ENCODE results near the gene PRODH2.
"Not testable (repeated sequence)": the region's sequence is repeated elsewhere in the genome, so short reads cannot be mapped to it uniquely, and the experiment has no call there.

PRODH2 gene

DNA sequence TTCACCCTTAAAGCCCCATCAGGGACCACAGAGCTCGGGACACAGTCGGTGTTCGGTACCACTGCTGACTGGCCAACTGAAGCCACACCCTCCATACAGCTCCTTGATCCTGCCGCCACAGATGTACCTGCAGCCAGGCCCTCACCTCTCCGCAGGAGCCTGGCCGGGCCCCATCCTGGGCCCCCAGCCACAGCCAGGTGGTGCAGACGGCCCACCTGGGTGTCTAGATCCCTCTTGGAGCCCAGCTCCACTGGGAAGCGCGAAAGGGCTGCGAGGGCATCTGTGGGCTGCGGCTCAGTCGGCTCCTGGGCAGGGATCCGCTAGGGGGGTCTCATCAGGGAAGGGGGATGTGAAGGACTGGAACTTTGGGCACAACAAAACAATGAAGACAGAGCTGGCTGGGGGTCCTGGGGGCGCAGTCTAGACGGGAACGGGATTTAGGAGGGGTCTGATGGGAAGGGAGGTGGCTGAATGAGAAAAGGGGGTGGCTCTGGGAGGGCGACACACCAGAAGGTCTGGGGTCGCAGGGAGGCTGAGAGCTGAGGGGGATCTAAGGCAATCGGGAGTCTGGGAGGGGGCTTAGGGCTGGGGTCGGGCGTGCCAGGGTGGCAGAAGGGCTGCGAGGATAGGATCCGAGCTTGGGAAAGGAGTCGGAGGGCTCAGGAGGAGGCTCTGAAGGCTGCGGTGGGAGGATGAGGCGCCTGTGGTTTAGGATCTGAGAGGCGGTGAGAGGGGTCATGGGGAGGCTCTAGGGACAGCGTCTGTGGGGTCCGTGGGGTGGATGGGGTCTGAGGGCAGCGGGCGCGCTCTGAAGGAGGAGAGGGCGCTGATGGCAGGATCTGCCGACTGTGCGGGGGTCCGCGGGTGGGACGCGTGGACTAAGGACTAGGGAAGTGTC is 15.8 kb downstream of the PRODH2 start:
- DNase-seq (ENCODE audit: low spot score): no peak

DNA sequence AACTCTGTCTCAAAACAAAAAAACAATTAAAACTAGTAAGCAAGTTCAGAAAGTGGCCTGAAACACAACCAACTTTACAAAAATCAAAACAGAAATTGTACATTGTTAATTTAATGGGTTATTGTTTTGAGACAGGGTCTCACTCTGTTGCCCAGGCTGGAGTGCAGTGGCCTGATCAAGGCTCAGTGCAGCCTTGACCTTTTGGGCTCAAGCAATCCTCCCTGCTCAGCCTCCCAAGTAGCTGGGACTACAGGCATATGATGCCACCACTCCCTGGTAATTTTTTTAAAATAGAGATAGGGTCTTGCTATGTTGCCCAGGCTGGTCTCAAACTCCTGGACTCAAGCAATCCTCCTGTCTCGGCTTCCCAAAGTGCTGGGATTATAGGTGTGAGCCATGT is 17.1 kb downstream of the PRODH2 start:
- not testable (repeated sequence) for DNase-seq (ENCODE audit: low spot score)

DNA sequence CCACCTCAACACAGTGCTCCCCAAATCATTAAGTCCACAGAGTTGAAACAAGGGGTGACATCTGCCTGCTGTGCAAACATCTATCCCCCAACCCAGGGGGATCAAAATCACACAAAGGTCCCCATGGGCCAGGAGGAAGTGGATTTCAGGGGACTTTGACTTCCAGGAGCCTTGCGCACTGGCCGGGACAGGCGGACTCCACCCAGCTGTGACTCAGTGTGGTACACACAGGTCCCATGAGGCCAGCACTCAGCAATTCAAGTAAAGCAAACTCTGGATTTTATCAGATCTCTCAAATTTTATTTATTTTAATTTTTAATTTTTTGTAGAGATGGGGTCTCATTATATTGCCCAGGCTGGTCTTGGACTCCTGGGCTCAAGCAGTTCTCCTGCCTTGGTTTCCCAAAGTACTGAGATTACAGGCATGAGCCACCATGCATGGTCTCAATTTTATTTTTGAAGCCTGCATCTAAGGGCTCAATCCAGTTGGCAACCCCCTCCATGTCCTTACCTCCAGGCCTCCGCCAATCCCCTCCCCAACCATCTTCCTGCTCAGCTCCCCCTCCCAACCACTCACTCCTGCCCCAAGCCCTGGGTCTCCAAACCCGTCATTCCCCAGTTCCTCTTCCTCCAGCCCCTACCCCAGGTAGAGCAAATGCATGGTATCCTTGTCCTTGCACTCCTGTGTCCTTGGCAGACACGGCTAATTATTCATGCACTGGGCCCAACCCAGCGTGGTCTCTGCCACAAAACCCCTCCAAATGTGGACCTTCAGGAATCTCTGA is 19.1 kb downstream of the PRODH2 start:
- DNase-seq (ENCODE audit: low spot score): no peak

DNA sequence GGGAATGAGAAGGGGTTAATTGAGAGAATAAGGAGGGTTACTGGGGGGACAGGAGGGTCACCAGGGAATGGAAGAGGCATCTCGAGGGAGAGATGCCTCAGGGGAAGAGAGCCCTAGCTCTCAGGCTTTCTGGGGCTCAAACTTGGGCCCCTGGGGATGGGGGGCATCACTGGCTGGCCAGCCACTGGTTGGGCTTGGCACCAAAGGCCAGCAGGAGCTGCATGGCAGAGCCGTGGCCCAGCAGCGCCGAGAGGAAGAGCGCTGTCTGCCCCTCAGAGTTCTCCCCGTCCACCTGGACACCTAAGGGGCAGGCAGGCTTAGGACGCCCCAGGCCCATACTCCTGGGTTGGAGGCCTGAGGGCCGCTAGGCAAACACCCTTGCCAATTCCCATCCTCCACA is 19.8 kb downstream of the PRODH2 start:
- DNase-seq (ENCODE audit: low spot score): no peak

DNA sequence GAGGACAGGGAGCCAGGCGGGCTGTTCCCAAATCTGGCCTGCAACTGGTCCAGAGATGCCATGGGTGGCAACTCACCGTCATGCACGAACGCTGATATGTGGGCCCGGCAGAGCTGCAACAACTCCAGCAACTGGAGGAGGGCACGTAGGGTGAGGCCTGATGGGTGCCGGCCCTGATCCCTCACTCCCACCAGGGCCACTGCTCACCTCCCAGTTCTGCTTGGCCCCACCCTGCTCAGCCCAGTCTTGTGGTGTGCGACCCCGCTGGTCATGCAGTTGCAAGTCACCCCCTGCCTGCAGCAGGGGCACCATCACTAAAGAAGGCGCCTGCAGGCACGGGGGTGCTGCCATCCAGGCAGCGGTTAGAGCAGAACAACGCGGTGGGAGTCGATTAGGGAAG is 20.3 kb downstream of the PRODH2 start:
- no peak for DNase-seq (ENCODE audit: low spot score)

DNA sequence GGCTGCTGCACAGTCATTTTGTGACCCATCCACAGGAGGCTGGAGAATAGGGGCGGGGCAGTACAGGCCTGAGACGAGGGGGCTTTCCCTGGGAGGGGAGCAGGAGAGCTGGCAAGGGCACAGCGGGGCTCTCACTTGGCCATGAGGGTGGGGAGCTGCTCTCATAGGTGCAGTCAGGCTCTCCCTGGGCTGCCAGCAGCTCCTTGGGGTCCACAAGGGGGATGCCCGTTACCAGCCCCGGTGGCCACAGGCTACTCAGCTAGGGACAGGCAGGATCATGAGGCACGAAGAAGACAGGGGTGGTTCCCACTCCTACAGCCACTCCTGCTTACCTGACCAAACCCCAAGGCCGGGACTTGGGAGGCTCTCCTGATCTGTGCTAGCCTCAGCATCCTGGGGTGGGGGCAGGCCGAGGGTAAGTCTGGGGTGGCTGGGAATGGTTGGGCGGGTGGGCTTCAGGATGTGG is 20.8 kb downstream of the PRODH2 start:
- DNase-seq (ENCODE audit: low spot score): no peak

DNA sequence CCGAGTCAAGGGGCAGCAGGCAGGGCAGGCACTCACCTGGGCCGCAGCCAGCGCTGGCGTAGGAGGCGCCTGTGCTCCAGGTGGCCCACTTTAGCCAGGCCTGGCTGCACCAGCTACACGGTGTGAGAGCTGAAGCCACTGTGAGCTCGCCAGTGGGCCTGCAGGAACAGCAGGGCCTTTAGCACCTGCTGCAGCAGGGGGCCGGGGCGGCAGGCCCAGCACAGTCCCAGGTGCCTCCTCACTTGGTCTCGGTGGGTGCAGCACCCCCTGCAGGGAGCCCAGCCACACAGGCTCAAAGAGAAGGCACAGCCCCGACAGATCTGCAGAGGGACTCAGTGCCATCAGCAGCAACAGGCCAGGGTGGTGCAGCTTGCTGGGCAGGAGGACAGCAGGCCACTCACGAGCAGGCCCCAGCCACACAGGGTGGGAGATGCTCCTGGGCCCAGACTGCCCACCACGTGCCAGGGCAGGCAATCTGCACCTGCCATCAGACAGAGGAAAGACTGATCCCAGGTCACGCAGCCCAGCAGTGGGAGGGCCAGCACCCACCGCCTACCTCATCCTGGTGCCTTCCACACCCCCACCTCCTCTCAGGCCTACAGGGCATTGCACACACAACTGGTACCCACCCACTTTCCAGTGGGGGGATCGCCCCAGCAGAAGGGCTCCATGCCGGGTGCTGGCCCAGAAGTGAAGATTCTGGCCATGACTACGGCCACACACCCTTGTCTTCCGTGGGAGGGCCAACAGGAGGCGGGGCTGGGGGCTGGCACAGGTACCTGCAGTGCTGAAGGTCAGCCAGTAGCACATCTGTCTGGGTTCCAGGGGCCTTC is 21.4 kb downstream of the PRODH2 start:
- DNase-seq (ENCODE audit: low spot score): no peak

DNA sequence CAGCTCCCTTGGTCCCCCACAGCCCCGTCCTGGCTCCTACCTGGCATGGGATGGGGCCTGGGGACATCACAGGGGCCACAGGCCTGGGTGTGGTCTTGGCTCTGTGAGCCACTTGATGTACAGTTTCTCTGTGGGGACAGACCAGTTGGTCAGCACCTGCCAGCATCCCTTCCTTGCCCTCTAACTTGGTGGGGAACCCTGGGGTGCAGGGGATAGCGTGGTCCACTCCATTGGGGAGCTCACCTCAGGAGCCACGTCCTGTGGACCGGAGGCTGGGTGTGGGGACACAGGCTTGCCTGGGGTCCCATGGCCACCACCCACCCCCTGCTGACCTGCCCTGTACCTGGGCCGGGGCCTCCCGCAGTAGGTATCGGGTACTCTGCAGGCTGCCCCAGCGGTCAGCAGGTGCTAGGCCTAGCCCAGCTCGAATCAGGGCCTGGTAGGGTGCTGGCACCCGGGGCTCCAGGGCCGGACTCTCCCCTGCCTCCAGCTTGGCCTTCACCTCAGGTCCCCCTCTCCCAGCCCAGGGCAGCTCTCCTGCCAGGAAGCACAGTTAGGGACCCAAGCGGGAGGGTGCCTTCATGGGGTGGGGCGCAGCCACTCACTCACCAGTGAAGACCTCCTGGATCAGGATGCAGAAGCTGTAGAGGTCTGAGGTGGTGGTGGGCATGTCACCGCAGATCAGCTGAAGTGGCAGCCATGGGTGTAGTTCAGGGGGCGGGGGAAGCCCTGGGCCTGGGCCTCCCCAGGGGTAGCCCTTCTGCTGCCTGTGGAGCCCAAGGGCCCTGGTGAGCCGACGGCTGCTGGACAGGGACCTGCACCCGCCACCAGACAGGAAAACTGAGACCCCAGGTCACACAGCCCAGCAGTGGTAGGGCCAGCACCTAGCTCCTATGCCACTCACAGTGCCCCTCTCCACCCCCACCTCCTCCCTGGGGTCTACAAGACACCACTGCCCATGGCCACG is 22.4 kb downstream of the PRODH2 start:
- no peak for DNase-seq (ENCODE audit: low spot score)

DNA sequence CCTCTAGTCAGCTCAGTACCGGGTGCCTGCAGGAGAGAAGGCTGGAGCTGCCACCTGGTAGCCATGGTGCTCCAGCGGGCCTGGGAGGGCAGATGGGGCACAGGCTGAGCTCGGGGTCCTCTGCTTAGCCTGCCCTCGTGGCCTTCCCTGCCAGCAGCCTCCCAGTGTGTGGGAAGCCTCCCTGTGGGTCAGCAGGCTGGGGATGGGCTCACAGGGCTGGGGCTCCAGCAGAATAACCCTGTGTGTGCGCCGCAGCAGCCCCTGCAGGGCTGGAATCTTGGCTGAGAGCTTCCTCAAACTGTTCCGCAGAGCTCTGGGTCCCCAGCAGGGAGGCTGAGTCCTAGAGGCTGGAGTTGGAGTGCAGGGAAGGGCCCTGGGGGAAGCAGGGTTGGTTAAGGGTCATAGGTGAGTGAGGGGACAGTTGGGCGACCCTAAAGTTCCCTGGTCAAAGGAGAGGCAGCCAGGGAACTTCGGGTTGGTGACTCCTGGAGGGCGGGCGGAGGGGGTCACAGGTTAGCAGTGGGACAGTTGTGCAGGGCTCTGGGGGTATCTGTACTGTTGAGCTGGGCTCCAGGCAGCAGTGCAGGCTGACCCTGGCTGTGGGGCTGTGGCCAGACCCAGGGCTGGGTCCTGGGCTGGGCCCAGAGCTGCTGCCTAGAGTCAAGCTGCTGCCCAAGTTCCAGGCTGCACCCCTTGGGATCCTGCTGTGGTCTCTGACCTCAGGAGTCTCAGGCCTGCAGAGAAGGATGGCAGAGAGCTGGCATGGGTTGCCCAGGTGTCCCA is 23.3 kb downstream of the PRODH2 start:
- DNase-seq (ENCODE audit: low spot score): no peak

DNA sequence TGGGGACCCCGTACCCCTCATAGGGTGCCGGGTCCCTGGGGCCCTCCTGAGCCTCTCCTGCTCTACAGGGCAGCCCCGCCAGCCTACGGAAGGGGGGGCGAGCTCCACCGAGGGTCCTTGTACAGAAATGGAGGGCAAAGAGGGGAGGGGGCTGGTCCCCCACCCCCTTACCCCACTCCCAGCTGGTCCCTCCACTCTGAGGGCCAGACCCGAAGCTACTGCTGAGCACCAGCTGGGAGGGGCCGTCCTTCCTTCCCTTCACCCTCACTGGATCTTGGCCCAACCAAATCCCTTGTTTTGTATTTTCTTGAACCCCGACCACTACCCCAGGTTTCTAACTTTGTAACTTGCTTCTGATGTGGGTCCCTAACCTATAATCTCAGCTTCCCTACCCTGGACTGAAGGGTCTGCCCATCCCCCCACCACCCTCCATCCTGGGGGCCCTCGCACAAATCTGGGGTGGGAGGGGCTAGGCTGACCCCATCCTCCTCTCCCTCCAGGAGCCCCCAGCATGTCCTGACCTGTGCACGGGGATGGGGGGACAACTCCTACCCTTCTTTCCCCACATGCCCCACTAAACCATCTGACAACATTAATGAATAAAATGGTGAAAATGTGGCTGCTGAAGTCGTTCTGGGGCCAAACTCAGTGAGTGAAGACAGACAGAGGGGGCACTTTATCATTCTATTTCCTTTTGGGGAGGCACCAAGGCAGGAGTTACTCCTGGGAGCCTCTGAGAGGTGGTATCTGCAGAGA is 24.3 kb downstream of the PRODH2 start:
- DNase-seq (ENCODE audit: low spot score): no peak

DNA sequence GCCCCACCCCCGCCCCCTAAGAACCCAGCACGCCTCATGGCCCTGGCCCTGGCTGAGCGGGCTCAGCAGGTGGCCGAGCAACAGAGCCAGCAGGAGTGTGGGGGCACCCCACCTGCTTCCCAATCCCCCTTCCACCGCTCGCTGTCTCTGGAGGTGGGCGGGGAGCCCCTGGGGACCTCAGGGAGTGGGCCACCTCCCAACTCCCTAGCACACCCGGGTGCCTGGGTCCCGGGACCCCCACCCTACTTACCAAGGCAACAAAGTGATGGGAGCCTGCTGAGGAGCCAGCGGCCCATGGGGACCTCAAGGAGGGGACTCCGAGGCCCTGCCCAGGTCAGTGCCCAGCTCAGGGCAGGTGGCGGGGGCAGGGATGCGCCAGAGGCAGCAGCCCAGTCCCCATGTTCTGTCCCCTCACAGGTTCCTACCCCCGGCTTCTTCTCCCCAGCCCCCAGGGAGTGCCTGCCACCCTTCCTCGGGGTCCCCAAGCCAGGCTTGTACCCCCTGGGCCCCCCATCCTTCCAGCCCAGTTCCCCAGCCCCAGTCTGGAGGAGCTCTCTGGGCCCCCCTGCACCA is 25.3 kb downstream of the PRODH2 start:
- no peak for DNase-seq (ENCODE audit: low spot score)

DNA sequence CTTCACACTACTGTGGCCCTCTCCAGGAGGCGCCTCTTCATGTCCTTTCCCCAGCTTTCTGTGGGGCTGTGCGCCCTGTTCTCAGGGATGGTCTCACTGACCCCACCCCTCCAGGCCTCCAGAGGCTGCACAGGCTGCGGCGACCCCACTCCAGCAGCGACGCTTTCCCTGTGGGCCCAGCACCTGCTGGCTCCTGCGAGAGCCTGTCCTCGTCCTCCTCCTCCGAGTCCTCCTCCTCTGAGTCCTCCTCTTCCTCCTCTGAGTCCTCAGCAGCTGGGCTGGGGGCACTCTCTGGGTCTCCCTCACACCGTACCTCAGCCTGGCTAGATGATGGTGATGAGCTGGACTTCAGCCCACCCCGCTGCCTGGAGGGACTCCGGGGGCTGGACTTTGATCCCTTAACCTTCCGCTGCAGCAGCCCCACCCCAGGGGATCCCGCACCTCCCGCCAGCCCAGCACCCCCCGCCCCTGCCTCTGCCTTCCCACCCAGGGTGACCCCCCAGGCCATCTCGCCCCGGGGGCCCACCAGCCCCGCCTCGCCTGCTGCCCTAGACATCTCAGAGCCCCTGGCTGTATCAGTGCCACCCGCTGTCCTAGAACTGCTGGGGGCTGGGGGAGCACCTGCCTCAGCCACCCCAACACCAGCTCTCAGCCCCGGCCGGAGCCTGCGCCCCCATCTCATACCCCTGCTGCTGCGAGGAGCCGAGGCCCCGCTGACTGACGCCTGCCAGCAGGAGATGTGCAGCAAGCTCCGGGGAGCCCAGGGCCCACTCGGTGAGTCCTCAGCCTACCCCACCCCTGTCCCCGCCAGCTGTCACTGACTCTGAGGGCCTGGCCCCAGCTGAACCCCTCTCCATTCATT is 26.1 kb downstream of the PRODH2 start:
- DNase-seq (ENCODE audit: low spot score): no peak

DNA sequence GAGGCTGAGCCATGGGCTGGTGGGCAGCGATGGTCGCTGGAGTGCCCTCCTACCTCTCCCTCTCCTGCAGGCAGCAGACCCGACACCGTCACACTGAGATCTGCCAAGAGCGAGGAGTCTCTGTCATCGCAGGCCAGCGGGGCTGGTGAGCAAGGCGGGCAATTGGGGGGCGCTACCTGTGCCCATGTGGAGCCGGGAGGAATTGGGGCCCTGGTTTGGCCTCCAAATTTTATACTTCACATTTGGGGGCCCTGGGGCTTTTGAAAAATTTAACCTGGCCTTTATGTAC is 27.4 kb downstream of the PRODH2 start:
- no peak for DNase-seq (ENCODE audit: low spot score)

DNA sequence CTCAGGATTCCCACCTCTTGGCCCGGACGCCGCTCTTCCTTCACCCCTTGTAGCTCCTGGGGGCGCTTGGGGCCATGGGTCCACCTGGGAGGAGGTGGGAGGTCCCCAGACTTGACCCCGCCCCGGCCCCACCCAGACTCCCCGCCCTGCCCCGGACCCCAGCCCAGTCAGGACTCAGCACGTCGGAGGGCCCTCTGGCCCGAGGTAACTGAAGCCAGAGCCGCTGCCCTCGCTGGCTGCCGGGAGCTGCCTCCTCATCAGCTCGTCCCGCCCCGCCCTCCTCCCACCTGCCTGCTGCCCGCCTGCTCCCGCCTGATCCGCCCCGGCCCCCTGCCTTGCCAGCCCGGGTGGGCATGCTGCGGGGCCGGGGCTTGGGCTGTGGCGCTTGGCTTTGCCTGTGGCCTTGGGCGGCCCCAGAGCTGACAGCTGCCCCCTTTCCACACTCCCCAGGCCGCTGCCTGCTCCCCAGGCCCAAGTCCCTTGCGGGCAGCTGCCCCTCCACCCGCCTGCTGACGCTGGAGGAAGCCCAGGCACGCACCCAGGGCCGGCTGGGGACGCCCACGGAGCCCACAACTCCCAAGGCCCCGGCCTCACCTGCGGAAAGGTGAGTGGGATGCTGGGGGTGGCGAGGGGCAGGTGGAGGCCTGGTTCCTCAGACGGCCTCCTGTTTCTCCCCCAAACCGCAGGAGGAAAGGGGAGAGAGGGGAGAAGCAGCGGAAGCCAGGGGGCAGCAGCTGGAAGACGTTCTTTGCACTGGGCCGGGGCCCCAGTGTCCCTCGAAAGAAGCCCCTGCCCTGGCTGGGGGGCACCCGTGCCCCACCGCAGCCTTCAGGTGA is 27.9 kb downstream of the PRODH2 start:
- no peak for DNase-seq (ENCODE audit: low spot score)

DNA sequence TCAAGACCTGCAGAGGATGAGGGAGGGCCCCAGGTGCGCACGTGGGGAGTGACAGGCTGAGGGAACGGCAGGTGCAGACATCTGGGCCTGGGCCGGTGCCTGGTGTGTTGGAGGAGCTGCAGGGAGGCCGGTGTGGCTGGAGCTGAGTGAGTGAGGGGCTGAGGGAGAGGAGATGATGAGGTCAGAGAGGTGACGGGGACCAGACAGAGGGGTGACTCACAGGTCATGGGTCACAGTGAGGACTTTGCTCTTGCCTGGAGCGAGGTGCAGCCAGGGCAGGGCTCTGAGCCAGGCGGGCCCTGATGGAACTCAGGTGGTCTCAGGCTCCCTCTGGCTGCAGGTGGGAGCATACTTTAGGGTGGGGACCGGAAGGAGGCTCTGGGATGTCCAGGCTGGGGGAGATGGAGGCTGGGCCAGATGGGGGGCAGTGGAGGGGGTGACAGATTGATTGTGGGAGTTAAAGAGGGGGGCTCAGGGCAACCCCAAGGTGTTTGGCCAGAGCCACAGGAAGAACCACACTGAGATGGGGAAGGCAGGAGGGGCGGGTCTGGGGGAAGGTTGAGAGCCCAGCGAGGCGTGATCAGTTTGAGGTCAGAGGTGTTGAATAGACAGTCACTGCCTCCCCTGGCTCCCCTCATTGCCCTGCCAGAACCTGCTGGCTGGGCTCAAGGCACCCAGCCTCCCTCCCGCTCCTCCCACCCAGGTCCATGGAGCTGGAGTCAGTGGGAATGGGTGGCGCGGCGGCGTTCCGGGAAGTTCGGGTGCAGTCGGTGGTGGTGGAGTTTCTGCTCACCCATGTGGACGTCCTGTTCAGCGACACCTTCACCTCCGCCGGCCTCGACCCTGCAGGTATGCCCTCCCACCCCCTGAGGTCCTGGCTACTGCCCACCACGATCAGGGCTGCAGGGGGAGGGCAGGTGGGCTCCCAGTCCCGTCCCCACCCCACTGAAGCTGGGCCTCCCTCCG is 28.9 kb downstream of the PRODH2 start:
- DNase-seq (ENCODE audit: low spot score): no peak

DNA sequence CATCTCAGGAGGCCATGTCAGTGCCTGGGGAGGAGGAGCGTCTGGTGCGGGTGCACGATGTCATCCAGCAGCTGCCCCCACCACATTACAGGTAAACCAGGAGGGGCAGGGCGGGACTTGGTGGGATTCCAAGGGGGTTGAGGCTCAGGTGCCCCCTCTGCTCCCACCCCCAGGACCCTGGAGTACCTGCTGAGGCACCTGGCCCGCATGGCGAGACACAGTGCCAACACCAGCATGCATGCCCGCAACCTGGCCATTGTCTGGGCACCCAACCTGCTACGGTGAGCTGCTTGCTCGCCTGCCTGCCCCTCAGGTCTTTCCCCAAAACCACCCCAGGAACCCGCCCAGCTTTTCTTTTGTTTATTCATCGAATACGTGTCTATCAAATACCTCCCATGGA is 30.1 kb downstream of the PRODH2 start:
- no peak for DNase-seq (ENCODE audit: low spot score)

Measured in hematopoietic multipotent progenitor cell treated with erythropoietin and hydrocortisone succinate and interleukin-3 and kit ligand, for 17 days (in vitro differentiated cells).